HepG2 (cell line): Measurements from ENCODE around the gene ATG9A. TPM values are rescaled to one million over a fixed set of nuclear protein-coding genes. Genes with fewer than 3 reads are reported as not detected.

ENCODE experiments used
- AGO1 ChIP-seq: fragments of 200-400 bp; formaldehyde crosslinking; IDR thresholded peaks from 2 replicates; pipeline ENCODE4 v1.6.1; 2017; ENCODE audit warnings: mild to moderate bottlenecking, low read depth, low read length, moderate library complexity; ENCODE audit not compliant: poor library complexity, severe bottlenecking
- ARID5B ChIP-seq: IDR thresholded peaks from 2 replicates; pipeline ENCODE4 v1.4.0; 2020; ENCODE audit warnings: mild to moderate bottlenecking, missing genetic modification reagents
- ATM ChIP-seq: fragments of 450-650 bp; IDR thresholded peaks from 2 replicates; pipeline ENCODE4 v1.7.1; 2017; ENCODE audit warnings: mild to moderate bottlenecking, borderline replicate concordance
- CENPBD1 ChIP-seq: sonication (generic); formaldehyde crosslinking; IDR thresholded peaks from 2 replicates; pipeline ENCODE4 v1.8.0; 2022; ENCODE audit warnings: missing genetic modification reagents, low read depth, mild to moderate bottlenecking, borderline replicate concordance
- CHCHD3 ChIP-seq: sonication (generic); formaldehyde crosslinking; IDR thresholded peaks from 2 replicates; pipeline ENCODE4 v1.8.0; 2022; ENCODE audit warnings: mild to moderate bottlenecking, missing genetic modification reagents, moderate library complexity
- CSRNP2 ChIP-seq: sonication (generic); formaldehyde crosslinking; conservative IDR thresholded peaks from 2 replicates; pipeline ENCODE4 v1.8.0; 2022; ENCODE audit warnings: low read depth, missing genetic modification reagents
- DRAP1 ChIP-seq: IDR thresholded peaks from 2 replicates; pipeline ENCODE4 v1.6.1; 2016; ENCODE audit warnings: missing genetic modification reagents, missing compliant biosample characterization
- E2F5 ChIP-seq: sonication (generic); formaldehyde crosslinking; conservative IDR thresholded peaks from 2 replicates; pipeline ENCODE4 v1.4.0; 2020; ENCODE audit warnings: missing genetic modification reagents
- EED ChIP-seq: sonication (generic); formaldehyde crosslinking; IDR thresholded peaks from 2 replicates; pipeline ENCODE4 v1.5.0; 2020; ENCODE audit warnings: mild to moderate bottlenecking, missing genetic modification reagents
- EHMT2 ChIP-seq: fragments of 200-600 bp; sonication (generic); IDR thresholded peaks from 2 replicates; pipeline ENCODE4 v1.7.0; 2017; ENCODE audit warnings: antibody characterized with exemption, low read depth, low read length, borderline replicate concordance
- HNRNPL ChIP-seq: fragments of 200-400 bp; formaldehyde crosslinking; IDR thresholded peaks from 2 replicates; pipeline ENCODE4 v1.6.1; 2017; ENCODE audit warnings: mild to moderate bottlenecking, low read depth, low read length
- MZF1 ChIP-seq: sonication (generic); formaldehyde crosslinking; IDR thresholded peaks from 2 replicates; pipeline ENCODE4 v1.8.1; 2023; ENCODE audit warnings: mild to moderate bottlenecking, missing genetic modification reagents, borderline replicate concordance
- PHF8 ChIP-seq: sonication (generic); formaldehyde crosslinking; IDR thresholded peaks from 2 replicates; pipeline ENCODE4 v1.5.0; 2020; ENCODE audit warnings: missing genetic modification reagents
- SATB2 ChIP-seq: sonication (generic); formaldehyde crosslinking; IDR thresholded peaks from 2 replicates; pipeline ENCODE4 v1.5.0; 2020; ENCODE audit warnings: missing genetic modification reagents
- SMYD3 ChIP-seq: sonication (generic); formaldehyde crosslinking; IDR thresholded peaks from 2 replicates; pipeline ENCODE4 v1.8.1; 2023; ENCODE audit warnings: mild to moderate bottlenecking, missing genetic modification reagents
- ZIK1 ChIP-seq: sonication (generic); formaldehyde crosslinking; IDR thresholded peaks from 2 replicates; pipeline ENCODE4 v1.5.0; 2020; ENCODE audit warnings: mild to moderate bottlenecking, low read depth, missing genetic modification reagents, borderline replicate concordance
- ZNF263 ChIP-seq: sonication (generic); formaldehyde crosslinking; IDR thresholded peaks from 2 replicates; pipeline ENCODE4 v1.4.0; 2020; ENCODE audit warnings: missing genetic modification reagents
- ZNF354B ChIP-seq: sonication (generic); formaldehyde crosslinking; IDR thresholded peaks from 2 replicates; pipeline ENCODE4 v1.8.0; 2022; ENCODE audit warnings: mild to moderate bottlenecking, missing genetic modification reagents
- ZNF605 ChIP-seq: sonication (generic); formaldehyde crosslinking; IDR thresholded peaks from 2 replicates; pipeline ENCODE4 v1.8.0; 2022; ENCODE audit warnings: mild to moderate bottlenecking, missing genetic modification reagents
- ZNF746 ChIP-seq: sonication (generic); formaldehyde crosslinking; IDR thresholded peaks from 2 replicates; pipeline ENCODE4 v1.8.0; 2022; ENCODE audit warnings: mild to moderate bottlenecking, missing genetic modification reagents
- ZNF782 ChIP-seq: sonication (generic); formaldehyde crosslinking; IDR thresholded peaks from 2 replicates; pipeline ENCODE4 v1.4.0; 2020; ENCODE audit warnings: missing genetic modification reagents, mild to moderate bottlenecking, borderline replicate concordance
- polyA plus RNA-seq, 8 experiments: library from polyadenylated mRNA; depleted of rRNA in 3 of 8; stranded (reverse) in 7 of 8; unstranded in 1 of 8; fragments of >200 nt; fragmentation: Illumina TruSeq in 4 of 8; extraction: Trizol in 4 of 8; gene quantifications; 2 replicates each; pipeline versions ENCODE4 v1.2.1 to v1.2.3, GENCODE V29; 2011 to 2016; ENCODE audit warnings: low read depth in 4 of 8, missing spikeins in 1 of 8, mixed read lengths in 1 of 8; ENCODE audit not compliant: insufficient read depth in 1 of 8
- total RNA-seq, 5 experiments: library from RNA; depleted of rRNA; stranded (reverse); fragments of >200 nt; fragmentation: Illumina TruSeq; extraction: Trizol; gene quantifications; 2 replicates each; pipeline ENCODE4 v1.2.3, GENCODE V29; 2016; ENCODE audit warnings: low read depth in 1 of 5

ATG9A gene
- total and polyA plus RNA-seq, 2 of the 13 experiments (the other 11 are each of a cell fraction or from before 2014, with no cell fraction given): 35.0 to 131 TPM

GRCh38 chr2:219228041-219228910 lies 1.2 kb downstream of the ATG9A start (continued):
- TF ChIP-seq ARID5B (CRISPR knock-in tag): no peak
- TF ChIP-seq ZNF605 (CRISPR knock-in tag): peak; percentile 51; the same call in 1 of the 2 replicates
- no peak for TF ChIP-seq E2F5 (CRISPR knock-in tag)
- TF ChIP-seq ZIK1 (CRISPR knock-in tag): no peak
- no peak for TF ChIP-seq ZNF782 (CRISPR knock-in tag)
- no peak for TF ChIP-seq MZF1 (CRISPR knock-in tag)
- no peak for TF ChIP-seq HNRNPL
- no peak for TF ChIP-seq SATB2 (CRISPR knock-in tag)
- TF ChIP-seq ATM: no peak
- no peak for TF ChIP-seq EHMT2
- no peak for TF ChIP-seq SMYD3 (CRISPR knock-in tag)
- TF ChIP-seq EED: 0 out of 2 replicates have a peak, but pooled peaks have one; percentile 3
- no peak; the same call in 1 of the 2 replicates for TF ChIP-seq CENPBD1 (CRISPR knock-in tag)
- no peak for TF ChIP-seq CSRNP2 (CRISPR knock-in tag)
- no peak for TF ChIP-seq AGO1
- TF ChIP-seq ZNF746: 0 out of 2 replicates have a peak, but pooled peaks have one; percentile 24
- no peak for TF ChIP-seq ZNF263 (CRISPR knock-in tag)
- TF ChIP-seq ZNF354B: no peak
- no peak for TF ChIP-seq PHF8 (CRISPR knock-in tag)
- no peak for TF ChIP-seq CHCHD3 (CRISPR knock-in tag)
- no peak for TF ChIP-seq DRAP1 (CRISPR knock-in tag)
